ENCODE results near the gene CECR2.

DNA sequence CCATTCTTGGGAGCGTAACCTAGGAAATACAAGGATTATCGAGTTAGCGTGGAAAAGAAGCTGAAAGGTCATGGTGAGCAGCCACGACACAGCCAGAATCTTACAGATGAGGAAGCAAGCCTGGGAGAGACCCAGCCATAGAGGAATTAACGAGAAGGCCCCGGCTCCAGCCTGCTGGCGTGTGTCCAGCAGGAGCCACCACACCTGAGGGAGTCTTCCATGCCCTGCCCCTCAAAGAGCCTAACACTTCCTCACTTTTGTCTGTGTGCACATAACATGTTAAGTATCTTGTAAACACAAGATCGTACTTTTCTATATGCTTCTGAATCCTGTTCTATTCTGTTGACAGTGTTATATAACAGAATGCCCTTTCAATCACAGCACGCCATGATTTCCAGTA, 18.1 kb downstream of the CECR2 start:
- TF ChIP-seq, protein P1, sequence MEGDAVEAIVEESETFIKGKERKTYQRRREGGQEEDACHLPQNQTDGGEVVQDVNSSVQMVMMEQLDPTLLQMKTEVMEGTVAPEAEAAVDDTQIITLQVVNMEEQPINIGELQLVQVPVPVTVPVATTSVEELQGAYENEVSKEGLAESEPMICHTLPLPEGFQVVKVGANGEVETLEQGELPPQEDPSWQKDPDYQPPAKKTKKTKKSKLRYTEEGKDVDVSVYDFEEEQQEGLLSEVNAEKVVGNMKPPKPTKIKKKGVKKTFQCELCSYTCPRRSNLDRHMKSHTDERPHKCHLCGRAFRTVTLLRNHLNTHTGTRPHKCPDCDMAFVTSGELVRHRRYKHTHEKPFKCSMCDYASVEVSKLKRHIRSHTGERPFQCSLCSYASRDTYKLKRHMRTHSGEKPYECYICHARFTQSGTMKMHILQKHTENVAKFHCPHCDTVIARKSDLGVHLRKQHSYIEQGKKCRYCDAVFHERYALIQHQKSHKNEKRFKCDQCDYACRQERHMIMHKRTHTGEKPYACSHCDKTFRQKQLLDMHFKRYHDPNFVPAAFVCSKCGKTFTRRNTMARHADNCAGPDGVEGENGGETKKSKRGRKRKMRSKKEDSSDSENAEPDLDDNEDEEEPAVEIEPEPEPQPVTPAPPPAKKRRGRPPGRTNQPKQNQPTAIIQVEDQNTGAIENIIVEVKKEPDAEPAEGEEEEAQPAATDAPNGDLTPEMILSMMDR (conservative IDR thresholded peaks at IDR 0.05; ENCODE audit: low read depth, low read length): no peak
- TF ChIP-seq EZH2 (IDR thresholded peaks at IDR 0.05; ENCODE audit: low read length, unreplicated experiment): no peak
